GM12864 (cell line): ENCODE measurements around the gene SLC6A3.

Experiments used
- DNase-seq: peaks from one replicate; pipeline ENCODE4 v3.0.0-alpha.2; 2011; ENCODE audit warnings: low read depth
- H3K4me3 ChIP-seq: 2 replicates; pipeline ENCODE4 v1.5.1; 2011; ENCODE audit warnings: mild to moderate bottlenecking, low read depth, low read length, control low read depth
- TF ChIP-seq, protein P1 (sequence below): IDR thresholded peaks from 2 replicates; pipeline ENCODE4 v1.5.1; 2011; ENCODE audit warnings: low read depth, mild to moderate bottlenecking, moderate library complexity, low read length, control low read depth, inconsistent platforms; ENCODE audit errors: missing control alignments

SLC6A3 gene

DNA sequence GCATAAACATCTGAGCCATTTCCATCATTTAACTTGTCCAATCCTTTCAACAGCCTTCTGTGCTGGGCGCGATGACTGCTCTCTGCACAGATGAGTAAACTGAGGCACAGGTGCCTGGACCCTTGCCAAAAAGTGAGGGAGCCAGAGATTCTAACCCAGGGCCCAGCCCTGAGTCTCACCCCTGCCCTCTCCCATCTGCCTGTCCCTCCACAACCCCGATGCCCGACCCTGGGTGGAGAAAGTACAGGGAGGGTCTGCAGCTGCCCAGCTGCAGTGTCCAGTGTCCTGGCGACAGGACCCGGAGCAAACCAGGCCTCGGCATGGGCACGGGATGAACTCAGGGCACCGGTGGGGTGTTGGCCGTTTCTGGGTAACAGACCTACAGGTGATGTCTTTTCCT is 60.7 kb downstream of the SLC6A3 start:
- TF ChIP-seq, protein P1, sequence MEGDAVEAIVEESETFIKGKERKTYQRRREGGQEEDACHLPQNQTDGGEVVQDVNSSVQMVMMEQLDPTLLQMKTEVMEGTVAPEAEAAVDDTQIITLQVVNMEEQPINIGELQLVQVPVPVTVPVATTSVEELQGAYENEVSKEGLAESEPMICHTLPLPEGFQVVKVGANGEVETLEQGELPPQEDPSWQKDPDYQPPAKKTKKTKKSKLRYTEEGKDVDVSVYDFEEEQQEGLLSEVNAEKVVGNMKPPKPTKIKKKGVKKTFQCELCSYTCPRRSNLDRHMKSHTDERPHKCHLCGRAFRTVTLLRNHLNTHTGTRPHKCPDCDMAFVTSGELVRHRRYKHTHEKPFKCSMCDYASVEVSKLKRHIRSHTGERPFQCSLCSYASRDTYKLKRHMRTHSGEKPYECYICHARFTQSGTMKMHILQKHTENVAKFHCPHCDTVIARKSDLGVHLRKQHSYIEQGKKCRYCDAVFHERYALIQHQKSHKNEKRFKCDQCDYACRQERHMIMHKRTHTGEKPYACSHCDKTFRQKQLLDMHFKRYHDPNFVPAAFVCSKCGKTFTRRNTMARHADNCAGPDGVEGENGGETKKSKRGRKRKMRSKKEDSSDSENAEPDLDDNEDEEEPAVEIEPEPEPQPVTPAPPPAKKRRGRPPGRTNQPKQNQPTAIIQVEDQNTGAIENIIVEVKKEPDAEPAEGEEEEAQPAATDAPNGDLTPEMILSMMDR, result no peak
- no peak overlapping the region for H3K4me3 ChIP-seq
- no peak for DNase-seq

DNA sequence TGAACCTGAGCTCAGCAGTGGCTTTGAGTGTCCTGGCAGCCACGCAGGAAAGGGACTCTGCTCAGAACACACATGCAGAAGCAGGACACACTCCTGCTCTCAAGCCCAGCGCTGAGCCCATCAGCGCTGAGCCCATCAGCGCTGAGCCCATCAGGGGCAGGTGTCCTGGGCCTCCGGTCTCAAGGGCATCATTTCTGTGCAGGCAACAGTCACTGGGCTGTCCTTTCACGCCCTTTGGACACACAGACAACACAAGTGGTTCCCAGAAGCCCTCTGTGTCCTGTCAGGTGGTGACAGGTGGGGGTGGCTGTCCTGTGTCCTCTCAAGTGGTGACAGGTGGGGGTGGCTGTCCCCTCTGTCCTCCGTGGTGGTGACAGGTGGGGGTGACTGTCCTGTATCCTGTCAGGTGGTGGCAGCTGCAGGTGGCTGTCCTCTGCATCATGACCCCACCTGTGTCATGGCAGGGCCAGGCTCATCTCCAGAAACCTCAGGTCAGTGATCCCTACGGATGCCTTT is 61.3 kb downstream of the SLC6A3 start:
- H3K4me3 ChIP-seq, result no peak overlapping the region
- TF ChIP-seq, protein P1, result no peak
- DNase-seq, result no peak

DNA sequence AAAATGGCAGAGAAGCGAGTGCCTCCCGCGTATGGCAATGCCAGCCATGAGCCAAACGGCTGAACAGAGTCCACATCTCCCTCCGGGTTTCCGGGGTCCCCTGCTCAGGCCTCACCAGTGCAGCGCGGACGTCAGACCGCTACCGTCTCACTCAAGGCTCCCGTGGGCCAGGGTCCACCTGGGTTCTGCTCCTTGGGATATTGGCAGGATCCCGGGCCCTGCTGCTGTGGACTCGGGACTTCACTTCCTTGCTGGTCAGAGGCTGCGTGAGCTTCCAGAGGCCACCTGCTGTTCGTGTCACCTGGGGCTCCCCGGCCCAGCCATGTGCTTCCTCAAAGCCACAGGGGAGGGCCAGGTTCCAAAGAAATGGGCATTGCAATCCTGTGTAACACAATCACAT is 61.9 kb downstream of the SLC6A3 start:
- TF ChIP-seq, protein P1, result no peak
- no peak for DNase-seq
- no peak overlapping the region for H3K4me3 ChIP-seq

DNA sequence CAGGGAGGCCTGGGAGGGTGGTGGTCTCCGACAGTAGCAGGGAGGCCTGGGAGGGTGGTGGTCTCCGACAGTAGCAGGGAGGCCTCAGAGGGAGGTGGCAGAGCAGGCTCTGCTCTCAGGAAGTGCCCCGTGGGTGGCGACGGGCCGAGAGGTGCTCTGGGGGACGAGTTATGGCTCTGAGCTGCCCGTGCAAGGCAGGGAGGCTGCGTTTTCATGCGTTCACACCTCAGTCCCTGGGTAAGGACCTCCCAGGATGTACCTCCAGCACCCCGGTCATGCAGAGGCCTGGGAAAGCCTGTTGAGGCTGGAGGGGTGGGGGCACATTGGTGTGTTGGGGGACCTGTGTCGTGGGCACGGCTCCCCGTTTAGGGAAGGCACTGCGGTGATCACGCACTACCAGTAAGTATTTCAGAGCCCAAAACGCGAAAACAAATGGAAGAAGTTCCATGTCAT is 63.0 kb downstream of the SLC6A3 start:
- H3K4me3 ChIP-seq, result no peak overlapping the region
- TF ChIP-seq, protein P1, result no peak
- no peak for DNase-seq

DNA sequence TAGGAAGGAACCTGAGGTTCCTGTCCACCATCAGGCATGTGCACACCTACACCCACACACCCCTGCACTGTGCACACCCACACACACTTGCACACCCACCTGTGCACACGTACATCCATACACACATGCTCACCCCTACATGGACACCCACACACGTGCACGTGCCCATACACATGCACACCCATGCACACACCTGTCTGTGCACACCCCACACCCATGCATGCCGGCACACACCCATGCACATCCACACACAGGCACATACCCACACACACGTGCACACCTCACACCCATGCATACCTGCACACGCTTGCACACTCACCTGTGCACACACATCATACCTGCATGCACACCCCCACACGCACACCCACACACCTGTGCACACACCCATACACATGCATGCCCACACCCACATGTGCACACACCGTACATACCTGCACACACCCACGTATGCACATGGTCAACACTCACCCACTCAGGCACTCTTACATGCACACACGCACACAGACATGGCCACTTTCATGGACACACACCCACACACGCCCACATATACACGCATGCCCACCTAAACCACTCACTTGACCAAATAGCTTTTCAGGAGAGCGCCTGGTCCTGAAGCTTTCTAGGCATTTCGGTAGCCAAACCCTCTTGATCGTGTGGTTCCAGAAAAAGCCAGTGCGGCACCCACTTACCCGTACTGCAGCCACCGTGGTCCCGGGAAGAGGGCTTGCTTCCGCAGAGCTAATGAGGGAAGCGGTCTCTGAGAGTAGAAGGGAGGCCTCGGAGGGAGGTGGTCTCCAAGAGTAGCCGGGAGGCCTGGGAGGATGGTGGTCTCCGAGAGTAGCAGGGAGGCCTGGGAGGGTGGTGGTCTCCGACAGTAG is 63.6 kb downstream of the SLC6A3 start:
- no peak overlapping the region for H3K4me3 ChIP-seq
- TF ChIP-seq, protein P1, result no peak
- no peak for DNase-seq

DNA sequence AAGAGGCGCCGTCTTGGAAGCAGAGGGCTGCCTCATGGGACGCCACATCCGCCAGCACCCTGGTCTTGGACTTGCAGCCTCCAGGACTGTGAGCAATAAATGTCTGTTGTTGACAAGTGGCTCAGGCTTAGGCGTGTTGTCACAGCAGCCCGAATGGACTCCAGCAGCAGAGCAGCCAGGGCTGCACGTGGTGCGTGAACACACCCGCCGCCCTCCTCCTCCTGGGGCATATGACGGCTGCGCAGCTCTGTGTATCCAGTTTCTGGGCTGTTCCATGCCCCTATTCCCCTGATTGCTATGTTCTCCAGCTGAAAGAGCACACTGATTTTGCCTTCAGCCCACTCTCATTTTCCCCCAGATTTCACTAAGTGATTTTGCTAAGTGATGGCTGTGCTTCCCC is 64.3 kb downstream of the SLC6A3 start:
- DNase-seq, result no peak
- TF ChIP-seq, protein P1, result no peak
- no peak overlapping the region for H3K4me3 ChIP-seq
